HepG2 (cell line): ENCODE data around the gene ERICH6. TPM values are rescaled to one million over a fixed set of nuclear protein-coding genes. Genes with fewer than 3 reads are reported as not detected.

Experiments used
- ASH2L ChIP-seq: fragments of 300-600, 200-600 bp; sonication (generic); IDR thresholded peaks from 2 replicates; pipeline ENCODE4 v1.7.0; 2017; ENCODE audit warnings: low read depth, mild to moderate bottlenecking, moderate library complexity, mixed read lengths, low read length; ENCODE audit not compliant: insufficient read length
- FOSL1 ChIP-seq: sonication (generic); formaldehyde crosslinking; IDR thresholded peaks from 2 replicates; pipeline ENCODE4 v1.9.0; 2021; ENCODE audit warnings: missing genetic modification reagents, borderline replicate concordance
- FOXJ3 ChIP-seq: sonication (generic); formaldehyde crosslinking; IDR thresholded peaks from 2 replicates; pipeline ENCODE4 v1.4.0; 2020; ENCODE audit warnings: missing genetic modification reagents, mild to moderate bottlenecking, borderline replicate concordance
- HOXA9 ChIP-seq: sonication (generic); formaldehyde crosslinking; IDR thresholded peaks from 2 replicates; pipeline ENCODE4 v1.8.1; 2022; ENCODE audit warnings: missing genetic modification reagents, mild to moderate bottlenecking, moderate library complexity, borderline replicate concordance
- KDM3A ChIP-seq: IDR thresholded peaks from 2 replicates; pipeline ENCODE4 v1.6.1; 2018; ENCODE audit warnings: low read depth, missing compliant biosample characterization
- RBM39 ChIP-seq: fragments of 200-400 bp; formaldehyde crosslinking; IDR thresholded peaks from one replicate; pipeline ENCODE4 v1.6.1; 2018; ENCODE audit warnings: antibody characterized with exemption, mild to moderate bottlenecking, low read depth, low read length; ENCODE audit not compliant: poor library complexity, severe bottlenecking
- STAT5B ChIP-seq: sonication (generic); formaldehyde crosslinking; IDR thresholded peaks from 2 replicates; pipeline ENCODE4 v1.4.0; 2020; ENCODE audit warnings: missing genetic modification reagents
- ZBTB20 ChIP-seq: sonication (generic); formaldehyde crosslinking; IDR thresholded peaks from 2 replicates; pipeline ENCODE4 v1.8.1; 2023; ENCODE audit warnings: missing genetic modification reagents, low read depth, mild to moderate bottlenecking, borderline replicate concordance
- ZNF225 ChIP-seq: sonication (generic); formaldehyde crosslinking; IDR thresholded peaks from 2 replicates; pipeline ENCODE4 v1.4.0; 2020; ENCODE audit warnings: mild to moderate bottlenecking, missing genetic modification reagents
- ZNF350 ChIP-seq: sonication (generic); formaldehyde crosslinking; IDR thresholded peaks from 2 replicates; pipeline ENCODE4 v1.4.0; 2020; ENCODE audit warnings: mild to moderate bottlenecking, low read depth, missing genetic modification reagents, borderline replicate concordance
- ZNF367 ChIP-seq: sonication (generic); formaldehyde crosslinking; IDR thresholded peaks from 2 replicates; pipeline ENCODE4 v1.4.0; 2020; ENCODE audit warnings: missing genetic modification reagents, borderline replicate concordance
- ZNF451 ChIP-seq: sonication (generic); formaldehyde crosslinking; IDR thresholded peaks from 2 replicates; pipeline ENCODE4 v1.5.0; 2020; ENCODE audit warnings: mild to moderate bottlenecking, missing genetic modification reagents
- ZNF570 ChIP-seq: sonication (generic); formaldehyde crosslinking; IDR thresholded peaks from 2 replicates; pipeline ENCODE4 v1.4.0; 2020; ENCODE audit warnings: mild to moderate bottlenecking, missing genetic modification reagents, borderline replicate concordance
- ZNF766 ChIP-seq: sonication (generic); formaldehyde crosslinking; IDR thresholded peaks from 2 replicates; pipeline ENCODE4 v1.5.0; 2020; ENCODE audit warnings: missing genetic modification reagents, borderline replicate concordance
- ZNF841 ChIP-seq: sonication (generic); formaldehyde crosslinking; IDR thresholded peaks from 2 replicates; pipeline ENCODE4 v1.8.1; 2023; ENCODE audit warnings: missing genetic modification reagents, borderline replicate concordance
- ZNF878 ChIP-seq: sonication (generic); formaldehyde crosslinking; IDR thresholded peaks from 2 replicates; pipeline ENCODE4 v1.8.1; 2023; ENCODE audit warnings: mild to moderate bottlenecking, missing genetic modification reagents, moderate library complexity
- polyA plus RNA-seq, 8 experiments: library from polyadenylated mRNA; depleted of rRNA in 3 of 8; stranded (reverse) in 7 of 8; unstranded in 1 of 8; fragments of >200 nt; fragmentation: Illumina TruSeq in 4 of 8; extraction: Trizol in 4 of 8; gene quantifications; 2 replicates each; pipeline versions ENCODE4 v1.2.1 to v1.2.3, GENCODE V29; 2011 to 2016; ENCODE audit warnings: low read depth in 4 of 8, missing spikeins in 1 of 8, mixed read lengths in 1 of 8; ENCODE audit not compliant: insufficient read depth in 1 of 8
- total RNA-seq, 5 experiments: library from RNA; depleted of rRNA; stranded (reverse); fragments of >200 nt; fragmentation: Illumina TruSeq; extraction: Trizol; gene quantifications; 2 replicates each; pipeline ENCODE4 v1.2.3, GENCODE V29; 2016; ENCODE audit warnings: low read depth in 1 of 5
- TF ChIP-seq, protein P1 (sequence below): IDR thresholded peaks from 2 replicates; pipeline ENCODE4 v1.4.0; 2020; ENCODE audit warnings: mild to moderate bottlenecking, missing genetic modification reagents
- TF ChIP-seq, protein P2 (sequence below): sonication (generic); formaldehyde crosslinking; IDR thresholded peaks from 2 replicates; pipeline ENCODE4 v1.5.1; 2020; ENCODE audit warnings: missing genetic modification reagents, mild to moderate bottlenecking, borderline replicate concordance
- TF ChIP-seq, protein P3 (sequence below): sonication (generic); formaldehyde crosslinking; IDR thresholded peaks from 2 replicates; pipeline ENCODE4 v1.5.0; 2020; ENCODE audit warnings: missing genetic modification reagents
- TF ChIP-seq, protein P4 (sequence below): sonication (generic); formaldehyde crosslinking; conservative IDR thresholded peaks from 2 replicates; pipeline ENCODE4 v1.8.1; 2023; ENCODE audit warnings: missing genetic modification reagents

The ERICH6 gene
- total and polyA plus RNA-seq, 2 of the 13 experiments (the other 11 are each of a cell fraction or from before 2014, with no cell fraction given) = 0.03 TPM; not detected in 1

DNA sequence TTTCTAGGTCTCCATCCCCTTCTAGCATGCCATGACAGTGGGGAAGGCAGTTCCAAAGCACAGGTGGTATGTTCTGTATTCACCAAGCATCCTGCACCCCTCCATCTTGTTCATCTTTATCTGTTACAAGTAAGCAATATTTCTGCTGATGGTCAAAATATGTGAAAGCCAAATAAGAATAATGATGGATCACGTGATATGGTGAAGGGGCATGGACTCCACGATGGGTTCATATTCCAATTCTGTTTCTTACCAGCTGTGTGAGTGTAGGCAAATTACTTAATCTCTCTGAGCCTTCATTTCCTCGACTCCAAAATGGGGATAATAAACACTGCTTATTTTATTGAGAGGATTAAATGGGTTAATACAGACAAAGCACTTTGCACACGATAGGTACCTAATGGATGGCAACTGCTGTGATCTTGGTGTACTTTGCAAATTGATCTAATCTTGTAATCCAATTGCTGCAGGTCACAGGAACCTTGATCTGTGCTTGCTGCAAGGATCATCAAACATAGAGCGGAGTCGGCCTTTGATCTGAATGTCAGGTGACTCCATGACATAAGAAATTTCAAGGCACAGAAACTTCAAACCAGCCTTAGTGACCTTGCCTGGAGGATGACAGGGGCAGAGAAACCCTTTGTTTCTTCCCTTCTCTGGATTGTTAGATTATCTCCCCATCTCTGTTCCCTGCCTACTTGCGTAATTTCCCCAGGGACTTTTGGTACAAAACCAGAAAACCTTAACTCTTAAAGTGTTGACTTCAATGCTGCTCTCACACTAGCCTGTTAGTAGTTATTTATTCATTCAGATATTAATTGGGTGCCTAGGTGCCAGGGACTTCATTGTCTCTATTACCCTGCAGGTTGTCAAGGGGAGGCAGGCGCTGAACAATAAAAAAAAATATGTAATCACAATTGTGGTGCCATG is 33.4 kb upstream of the ERICH6 start (continued):
- TF ChIP-seq ZNF451 (CRISPR knock-in tag) (no peak), STAT5B (CRISPR knock-in tag) (0 out of 2 replicates have a peak, but pooled peaks have one; percentile 17), ASH2L (peak; percentile 66), FOXJ3 (CRISPR knock-in tag) (peak; percentile 95), ZNF350 (CRISPR knock-in tag) (no peak), ZNF841 (CRISPR knock-in tag) (no peak), ZNF570 (CRISPR knock-in tag) (no peak), ZNF225 (no peak), ZNF367 (CRISPR knock-in tag) (no peak), ZBTB20 (CRISPR knock-in tag) (peak; percentile 48; the same call in 1 of the 2 replicates), HOXA9 (CRISPR knock-in tag) (0 out of 2 replicates have a peak, but pooled peaks have one; percentile 61), FOSL1 (CRISPR knock-in tag) (no peak; the same call in 1 of the 2 replicates), KDM3A (CRISPR knock-in tag) (peak; percentile 60; the same call in 1 of the 2 replicates), RBM39 (no peak), ZNF878 (CRISPR knock-in tag) (peak; percentile 61; the same call in 1 of the 2 replicates), ZNF766 (CRISPR knock-in tag) (peak; percentile 65; the same call in 1 of the 2 replicates)
- TF ChIP-seq, protein P1, sequence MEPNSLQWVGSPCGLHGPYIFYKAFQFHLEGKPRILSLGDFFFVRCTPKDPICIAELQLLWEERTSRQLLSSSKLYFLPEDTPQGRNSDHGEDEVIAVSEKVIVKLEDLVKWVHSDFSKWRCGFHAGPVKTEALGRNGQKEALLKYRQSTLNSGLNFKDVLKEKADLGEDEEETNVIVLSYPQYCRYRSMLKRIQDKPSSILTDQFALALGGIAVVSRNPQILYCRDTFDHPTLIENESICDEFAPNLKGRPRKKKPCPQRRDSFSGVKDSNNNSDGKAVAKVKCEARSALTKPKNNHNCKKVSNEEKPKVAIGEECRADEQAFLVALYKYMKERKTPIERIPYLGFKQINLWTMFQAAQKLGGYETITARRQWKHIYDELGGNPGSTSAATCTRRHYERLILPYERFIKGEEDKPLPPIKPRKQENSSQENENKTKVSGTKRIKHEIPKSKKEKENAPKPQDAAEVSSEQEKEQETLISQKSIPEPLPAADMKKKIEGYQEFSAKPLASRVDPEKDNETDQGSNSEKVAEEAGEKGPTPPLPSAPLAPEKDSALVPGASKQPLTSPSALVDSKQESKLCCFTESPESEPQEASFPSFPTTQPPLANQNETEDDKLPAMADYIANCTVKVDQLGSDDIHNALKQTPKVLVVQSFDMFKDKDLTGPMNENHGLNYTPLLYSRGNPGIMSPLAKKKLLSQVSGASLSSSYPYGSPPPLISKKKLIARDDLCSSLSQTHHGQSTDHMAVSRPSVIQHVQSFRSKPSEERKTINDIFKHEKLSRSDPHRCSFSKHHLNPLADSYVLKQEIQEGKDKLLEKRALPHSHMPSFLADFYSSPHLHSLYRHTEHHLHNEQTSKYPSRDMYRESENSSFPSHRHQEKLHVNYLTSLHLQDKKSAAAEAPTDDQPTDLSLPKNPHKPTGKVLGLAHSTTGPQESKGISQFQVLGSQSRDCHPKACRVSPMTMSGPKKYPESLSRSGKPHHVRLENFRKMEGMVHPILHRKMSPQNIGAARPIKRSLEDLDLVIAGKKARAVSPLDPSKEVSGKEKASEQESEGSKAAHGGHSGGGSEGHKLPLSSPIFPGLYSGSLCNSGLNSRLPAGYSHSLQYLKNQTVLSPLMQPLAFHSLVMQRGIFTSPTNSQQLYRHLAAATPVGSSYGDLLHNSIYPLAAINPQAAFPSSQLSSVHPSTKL (CRISPR knock-in tag) = peak; percentile 99
- TF ChIP-seq, protein P2, sequence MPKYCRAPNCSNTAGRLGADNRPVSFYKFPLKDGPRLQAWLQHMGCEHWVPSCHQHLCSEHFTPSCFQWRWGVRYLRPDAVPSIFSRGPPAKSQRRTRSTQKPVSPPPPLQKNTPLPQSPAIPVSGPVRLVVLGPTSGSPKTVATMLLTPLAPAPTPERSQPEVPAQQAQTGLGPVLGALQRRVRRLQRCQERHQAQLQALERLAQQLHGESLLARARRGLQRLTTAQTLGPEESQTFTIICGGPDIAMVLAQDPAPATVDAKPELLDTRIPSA (CRISPR knock-in tag) = no peak
- TF ChIP-seq, protein P3, sequence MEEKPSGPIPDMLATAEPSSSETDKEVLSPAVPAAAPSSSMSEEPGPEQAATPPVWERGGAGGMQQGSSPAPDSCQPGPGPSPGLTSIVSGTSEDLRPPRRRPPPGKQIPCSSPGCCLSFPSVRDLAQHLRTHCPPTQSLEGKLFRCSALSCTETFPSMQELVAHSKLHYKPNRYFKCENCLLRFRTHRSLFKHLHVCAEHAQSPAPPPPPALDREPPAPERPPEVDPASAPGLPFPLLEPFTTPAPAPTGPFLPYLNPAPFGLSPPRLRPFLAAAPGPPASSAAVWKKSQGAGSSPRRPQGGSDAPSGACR (CRISPR knock-in tag) = no peak
- TF ChIP-seq, protein P4, sequence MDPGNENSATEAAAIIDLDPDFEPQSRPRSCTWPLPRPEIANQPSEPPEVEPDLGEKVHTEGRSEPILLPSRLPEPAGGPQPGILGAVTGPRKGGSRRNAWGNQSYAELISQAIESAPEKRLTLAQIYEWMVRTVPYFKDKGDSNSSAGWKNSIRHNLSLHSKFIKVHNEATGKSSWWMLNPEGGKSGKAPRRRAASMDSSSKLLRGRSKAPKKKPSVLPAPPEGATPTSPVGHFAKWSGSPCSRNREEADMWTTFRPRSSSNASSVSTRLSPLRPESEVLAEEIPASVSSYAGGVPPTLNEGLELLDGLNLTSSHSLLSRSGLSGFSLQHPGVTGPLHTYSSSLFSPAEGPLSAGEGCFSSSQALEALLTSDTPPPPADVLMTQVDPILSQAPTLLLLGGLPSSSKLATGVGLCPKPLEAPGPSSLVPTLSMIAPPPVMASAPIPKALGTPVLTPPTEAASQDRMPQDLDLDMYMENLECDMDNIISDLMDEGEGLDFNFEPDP (CRISPR knock-in tag) = 0 out of 2 replicates have a peak, but pooled peaks have one; percentile 29
